A673 (cell line): ENCODE data around the gene MAML3. TPM values are rescaled to one million over a fixed set of nuclear protein-coding genes. Genes with fewer than 3 reads are reported as not detected.

ENCODE experiments used
- BruUV-seq: library from RNA; stranded (reverse); fragments of 400-500 nt; replicated peaks from 2 replicates; lab custom pipeline; 2021; lab: Mats Ljungman, UMichigan
- CTCF ChIA-PET: fragments of 300-600 bp; sonication (Branson Sonifier 250); formaldehyde crosslinking; loops from one replicate; lab custom pipeline; 2022; ENCODE audit warnings: antibody characterized with exemption; lab: Charles Lee
- POLR2A ChIA-PET: fragments of 300-600 bp; sonication (Branson Sonifier 250); formaldehyde crosslinking; loops from one replicate; lab custom pipeline; 2022; ENCODE audit warnings: antibody characterized with exemption; ENCODE audit not compliant: low non-redundant PET; lab: Charles Lee
- DNase-seq: peaks from one replicate; pipeline ENCODE4 v3.0.0-alpha.2; 2015; ENCODE audit warnings: low spot score
- H3K27ac ChIP-seq: fragments of 200-600 bp; sonication (generic); 2 replicates; pipeline ENCODE4 v1.5.1; 2016; ENCODE audit warnings: mixed run types, low read depth, mild to moderate bottlenecking, mixed read lengths, antibody characterized with exemption, low read length; ENCODE audit not compliant: poor library complexity, severe bottlenecking
- H3K27me3 ChIP-seq: fragments of 200-600 bp; sonication (generic); replicated peaks from 2 replicates; pipeline ENCODE4 v1.6.1; 2017; ENCODE audit warnings: mixed run types, low read depth, mild to moderate bottlenecking, mixed read lengths, antibody characterized with exemption, low read length; ENCODE audit not compliant: insufficient read depth, poor library complexity
- H3K36me3 ChIP-seq: fragments of 200-600 bp; sonication (generic); 2 replicates; pipeline ENCODE4 v1.6.1; 2016; ENCODE audit warnings: mixed run types, mild to moderate bottlenecking, mixed read lengths, antibody characterized with exemption, low read length; ENCODE audit not compliant: insufficient read depth, poor library complexity, severe bottlenecking
- H3K4me1 ChIP-seq: fragments of 200-600 bp; sonication (generic); 2 replicates; pipeline ENCODE4 v1.6.1; 2017; ENCODE audit warnings: mixed run types, mild to moderate bottlenecking, mixed read lengths, antibody characterized with exemption, low read length; ENCODE audit not compliant: insufficient read depth, poor library complexity, severe bottlenecking
- H3K4me3 ChIP-seq: fragments of 200-600 bp; sonication (generic); 2 replicates; pipeline ENCODE4 v1.5.1; 2016; ENCODE audit warnings: low read depth, mixed run types, mild to moderate bottlenecking, mixed read lengths, low read length; ENCODE audit not compliant: poor library complexity, severe bottlenecking
- H3K9me3 ChIP-seq: fragments of 200-600 bp; sonication (generic); 2 replicates; pipeline ENCODE4 v1.6.1; 2016; ENCODE audit warnings: mixed run types, low read depth, mild to moderate bottlenecking, mixed read lengths, antibody characterized with exemption, low read length; ENCODE audit not compliant: poor library complexity, severe bottlenecking
- CTCF ChIP-seq: fragments of 300-800, 200-600 bp; sonication (generic); conservative IDR thresholded peaks from 2 replicates; pipeline ENCODE4 v1.5.1; 2017; ENCODE audit warnings: low read depth, mild to moderate bottlenecking, antibody characterized with exemption, low read length, moderate library complexity, mixed read lengths
- EZH2 ChIP-seq: fragments of 200-600 bp; sonication (generic); IDR thresholded peaks from 2 replicates; pipeline ENCODE4 v1.6.1; 2017; ENCODE audit warnings: borderline replicate concordance, low read depth, mild to moderate bottlenecking, mixed read lengths, antibody characterized with exemption, low read length; ENCODE audit not compliant: poor library complexity, severe bottlenecking
- intact Hi-C: fragments of 100-400 bp; cut with micrococcal nuclease; formaldehyde crosslinking; loops from one replicate; pipeline ENCODE4 v1.10.0; 2022; ENCODE audit not compliant: unreplicated experiment
- total RNA-seq: library from RNA; stranded (reverse); gene quantifications from 2 replicates; pipeline ENCODE4 v1.2.3, GENCODE V29; 2021

MAML3 gene
- total RNA-seq, 1 experiment from 2014 or later = 3.7 TPM

DNA sequence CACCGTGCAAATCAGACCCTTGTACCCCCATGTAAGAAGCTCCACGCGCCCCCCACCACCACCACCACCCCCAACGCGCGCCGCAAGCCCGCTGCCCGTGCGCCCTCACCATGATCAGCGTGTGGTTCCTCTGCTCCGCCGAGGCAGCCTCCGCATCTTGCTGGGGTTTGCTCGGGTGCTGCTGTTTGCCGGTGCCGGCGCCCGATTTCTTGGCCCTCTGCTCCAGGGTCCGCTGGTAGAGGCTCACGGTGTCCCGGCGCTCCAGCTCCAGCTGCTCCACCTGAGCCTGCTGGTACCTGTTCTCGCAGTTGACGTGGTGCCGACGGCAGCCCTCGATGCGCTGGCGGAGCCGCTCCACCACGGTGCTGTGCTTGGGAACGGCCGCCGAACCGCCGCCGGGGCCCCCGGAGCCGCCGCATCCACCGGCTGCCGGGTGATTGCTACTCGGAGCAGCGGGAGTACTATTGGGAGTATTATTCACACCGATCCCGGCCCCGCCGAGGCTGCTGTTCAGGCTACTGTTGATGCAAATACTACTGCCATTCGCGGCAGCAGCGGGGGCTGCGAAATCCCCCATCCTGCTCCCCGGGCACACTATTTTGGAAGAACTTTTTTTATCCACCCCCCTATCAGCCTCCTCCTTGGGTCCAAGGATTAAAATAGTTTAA is 1.1 kb downstream of the MAML3 start:
- BruUV-seq = no TSS peak
- TF ChIP-seq CTCF (no peak), EZH2 (no peak)
- peak; percentile 68 for DNase-seq
- POLR2A ChIA-PET = no interaction called here
- Histone ChIP-seq H3K36me3 (no peaks in the 10 kb centered on the region), H3K9me3 (no peaks in the 10 kb centered on the region), H3K4me3 (peak overlapping the region; percentile 64), H3K27me3 (no peaks in the 10 kb centered on the region), H3K27ac (peak overlapping the region; percentile 66), H3K4me1 (peaks cover 6% of the 10 kb centered on the region)
- intact Hi-C loops = loop anchor here (1.0 to 5.0 kb wide), 4 partner anchors 56 to 418 kb away; no protein-coding TSS in a partner anchor
- CTCF ChIA-PET = no interaction called here

- no peak; the same call in 1 of the 2 replicates for TF ChIP-seq CTCF
- TF ChIP-seq EZH2 = no peak
- Histone ChIP-seq H3K27me3 (no peaks in the 10 kb centered on the region), H3K4me1 (peaks cover 6% of the 10 kb centered on the region), H3K4me3 (peak overlapping the region; percentile 64), H3K27ac (peak overlapping the region; percentile 88), H3K9me3 (no peaks in the 10 kb centered on the region), H3K36me3 (no peaks in the 10 kb centered on the region)
- POLR2A ChIA-PET = interaction anchor here (0.7 kb wide), 1 partner anchor 121 kb away, joined by 6 read pairs; no protein-coding TSS in a partner anchor
- BruUV-seq = no TSS peak
- intact Hi-C loops = loop anchor here (2.0 to 5.0 kb wide), 3 partner anchors 55 to 417 kb away; no protein-coding TSS in a partner anchor
- peak; percentile 31 for DNase-seq
- CTCF ChIA-PET = no interaction called here
Measured at GRCh38 chr4:140152013-140152703, 1.8 kb downstream of the MAML3 start.

GRCh38 chr4:140151699-140152012 is 2.3 kb downstream of the MAML3 start:
- ChIA-PET CTCF (interaction anchor here (0.6 kb wide), 1 partner anchor 684 kb away, joined by 3 read pairs; no protein-coding TSS in a partner anchor), POLR2A (interaction anchor here (0.7 kb wide), 1 partner anchor 122 kb away, joined by 6 read pairs; no protein-coding TSS in a partner anchor)
- Histone ChIP-seq H3K9me3 (no peaks in the 10 kb centered on the region), H3K27me3 (no peaks in the 10 kb centered on the region), H3K4me1 (peaks cover 6% of the 10 kb centered on the region), H3K4me3 (peak overlapping the region; percentile 64), H3K27ac (peak overlapping the region; percentile 88), H3K36me3 (no peaks in the 10 kb centered on the region)
- peak; percentile 91 for DNase-seq
- TF ChIP-seq CTCF (no peak), EZH2 (no peak)
- no TSS peak for BruUV-seq
- intact Hi-C loops = loop anchor here (2.0 to 5.0 kb wide), 3 partner anchors 54 to 417 kb away; no protein-coding TSS in a partner anchor
